Endothelial cell of umbilical vein (primary cell): ENCODE results near the gene PRKCB.

Experiments used
- GATA2 ChIP-seq: IDR thresholded peaks from 2 replicates; pipeline ENCODE4 v1.7.0; 2011; ENCODE audit warnings: low read depth, mild to moderate bottlenecking, moderate library complexity, mixed read lengths, low read length; ENCODE audit not compliant: insufficient read length, insufficient read depth
- POLR2AphosphoS5 ChIP-seq: IDR thresholded peaks from 2 replicates; pipeline ENCODE4 v1.6.1; 2012; ENCODE audit warnings: low read depth, mild to moderate bottlenecking, control low read depth, low read length, moderate library complexity; ENCODE audit not compliant: insufficient read depth
- TF ChIP-seq, protein P1 (sequence below), 2 donors: IDR thresholded peaks; 1 replicate in 1 of 2; 2 replicates in 1 of 2; pipeline ENCODE4 v1.5.1; 2011; ENCODE audit warnings: low read length in 2 of 2, mild to moderate bottlenecking in 2 of 2, moderate library complexity in 2 of 2, control low read depth in 1 of 2, inconsistent platforms in 1 of 2, low read depth in 1 of 2; ENCODE audit not compliant: insufficient read depth in 1 of 2; ENCODE audit errors: extremely low read depth in 1 of 2

DNA sequence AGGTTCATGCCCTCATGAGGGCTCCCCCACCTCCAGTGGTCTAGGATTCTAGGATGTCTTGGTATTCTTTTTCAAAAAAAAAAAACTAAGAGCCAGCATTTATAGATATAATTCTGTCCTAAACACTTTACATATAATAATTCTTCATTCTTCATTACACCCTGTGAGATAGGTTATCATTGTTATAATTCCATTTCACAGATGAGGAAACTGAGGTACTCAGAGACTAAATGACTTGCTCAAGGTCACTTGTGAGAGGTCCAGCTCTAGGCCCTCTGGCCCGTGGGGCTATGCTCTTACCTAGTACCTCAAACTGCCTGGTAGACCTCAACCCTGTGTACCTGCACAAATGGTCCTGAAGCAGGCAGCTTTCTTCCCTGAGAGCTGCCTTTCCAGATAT lies 172.2 kb downstream of the PRKCB start:
- TF ChIP-seq, protein P1, sequence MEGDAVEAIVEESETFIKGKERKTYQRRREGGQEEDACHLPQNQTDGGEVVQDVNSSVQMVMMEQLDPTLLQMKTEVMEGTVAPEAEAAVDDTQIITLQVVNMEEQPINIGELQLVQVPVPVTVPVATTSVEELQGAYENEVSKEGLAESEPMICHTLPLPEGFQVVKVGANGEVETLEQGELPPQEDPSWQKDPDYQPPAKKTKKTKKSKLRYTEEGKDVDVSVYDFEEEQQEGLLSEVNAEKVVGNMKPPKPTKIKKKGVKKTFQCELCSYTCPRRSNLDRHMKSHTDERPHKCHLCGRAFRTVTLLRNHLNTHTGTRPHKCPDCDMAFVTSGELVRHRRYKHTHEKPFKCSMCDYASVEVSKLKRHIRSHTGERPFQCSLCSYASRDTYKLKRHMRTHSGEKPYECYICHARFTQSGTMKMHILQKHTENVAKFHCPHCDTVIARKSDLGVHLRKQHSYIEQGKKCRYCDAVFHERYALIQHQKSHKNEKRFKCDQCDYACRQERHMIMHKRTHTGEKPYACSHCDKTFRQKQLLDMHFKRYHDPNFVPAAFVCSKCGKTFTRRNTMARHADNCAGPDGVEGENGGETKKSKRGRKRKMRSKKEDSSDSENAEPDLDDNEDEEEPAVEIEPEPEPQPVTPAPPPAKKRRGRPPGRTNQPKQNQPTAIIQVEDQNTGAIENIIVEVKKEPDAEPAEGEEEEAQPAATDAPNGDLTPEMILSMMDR (IDR thresholded peaks at IDR 0.05; ENCODE audit: extremely low read depth in 1 of 2, insufficient read depth in 1 of 2, low read depth in 1 of 2, low read length in 2 of 2): no peak
- no peak for TF ChIP-seq POLR2AphosphoS5
- TF ChIP-seq GATA2: no peak
